DMS53 (cell line): ENCODE measurements around the gene FLCN.
"Not testable (repeated sequence)": the region's sequence is repeated elsewhere in the genome, so short reads cannot be mapped to it uniquely, and the experiment has no call there.

Source experiments
- DNase-seq: peaks from one replicate; lab custom pipeline; 2025; lab: John Stamatoyannopoulos, UW

The FLCN gene

DNA sequence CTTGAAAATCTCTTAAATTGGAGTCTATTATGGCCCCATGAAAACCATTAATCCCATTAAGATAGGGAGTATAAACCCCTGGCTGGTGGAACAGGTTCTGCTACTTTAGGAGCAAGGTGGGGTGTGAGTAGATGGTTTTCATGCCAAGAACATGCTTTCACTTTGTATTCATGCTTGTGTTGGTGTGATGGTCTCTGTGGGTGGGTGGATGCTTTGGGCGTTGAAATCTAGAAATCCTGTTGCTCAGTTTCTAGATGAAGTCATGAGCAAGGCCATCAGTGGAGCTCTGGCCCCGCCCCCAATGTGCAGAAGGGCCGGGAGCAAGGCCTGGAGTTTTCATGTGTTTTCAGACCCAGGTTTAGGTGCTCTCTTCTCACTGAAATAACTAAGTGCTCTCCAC, 50.9 kb downstream of the FLCN start:
- DNase-seq: peak; percentile 44

- not testable (repeated sequence) for DNase-seq
Observed at GRCh38 chr17:17184985-17185757, 51.8 kb downstream of the FLCN start.

DNA sequence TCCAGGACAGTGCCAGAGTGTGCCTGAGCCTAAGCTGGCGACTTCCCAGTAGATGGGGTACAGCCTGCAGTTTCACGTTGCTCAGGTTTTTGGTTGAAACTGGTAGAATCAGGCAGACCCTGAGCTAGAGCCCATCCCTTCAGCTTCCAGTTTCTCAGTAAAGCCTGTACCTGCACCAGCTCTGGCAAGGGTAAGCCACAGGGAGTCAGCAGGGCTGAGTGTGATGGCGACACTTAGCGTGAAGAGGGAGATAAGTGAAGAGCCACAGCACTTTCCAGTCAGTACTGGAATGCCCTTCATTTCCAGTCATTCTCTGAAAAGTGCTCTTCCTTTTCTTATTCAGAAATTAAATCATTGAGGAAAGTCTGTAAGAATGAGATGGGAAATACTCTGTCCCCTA, 53.2 kb downstream of the FLCN start:
- DNase-seq: no peak

- no peak for DNase-seq
Observed at GRCh38 chr17:17182598-17183136, 54.3 kb downstream of the FLCN start.

GRCh38 chr17:17181666-17182597, 55.0 kb downstream of the FLCN start:
- DNase-seq: no peak

GRCh38 chr17:17180741-17181525, 56.0 kb downstream of the FLCN start:
- DNase-seq: no peak

GRCh38 chr17:17180141-17180603, 56.8 kb downstream of the FLCN start:
- no peak for DNase-seq

DNA sequence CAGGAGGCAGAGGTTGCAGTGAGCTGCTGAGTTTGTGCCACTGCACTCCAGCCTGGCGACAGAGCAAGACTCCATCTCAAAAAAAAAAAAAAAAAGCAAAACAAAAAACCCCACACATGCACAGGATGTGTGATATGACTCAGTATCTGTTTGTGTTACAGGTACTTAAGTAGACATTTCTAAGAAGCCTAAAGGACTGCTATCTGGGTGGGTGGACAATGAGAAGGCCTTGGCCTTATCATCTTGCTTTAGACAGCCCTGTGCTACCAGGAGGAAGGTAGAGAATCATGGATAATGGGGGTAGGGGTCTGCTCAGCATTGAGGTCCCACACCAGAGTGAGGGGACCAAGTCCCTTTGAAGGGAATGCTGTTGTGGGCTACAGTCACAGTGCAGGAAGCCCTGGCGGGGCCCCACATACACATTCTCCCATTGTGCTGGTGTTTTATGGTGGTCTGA, 57.6 kb downstream of the FLCN start:
- DNase-seq: peak; percentile 29

DNA sequence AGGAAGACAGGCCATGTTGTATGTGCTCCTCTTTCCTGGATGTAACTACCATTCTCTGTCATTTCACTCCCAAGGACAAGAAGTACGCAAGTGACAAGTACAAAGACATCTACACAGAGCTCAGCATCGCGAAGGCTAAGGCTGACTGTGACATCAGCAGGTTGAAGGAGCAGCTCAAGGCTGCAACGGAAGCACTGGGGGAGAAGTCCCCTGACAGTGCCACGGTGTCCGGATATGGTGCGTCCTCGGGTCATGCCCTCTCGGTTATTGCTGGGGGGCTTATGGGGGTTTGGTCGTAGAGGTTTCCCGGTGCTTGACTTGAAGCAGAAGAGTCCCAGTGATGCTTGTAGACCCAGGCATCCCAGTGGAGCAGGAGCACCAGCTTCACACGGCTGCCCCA, 59.8 kb downstream of the FLCN start:
- no peak for DNase-seq

DNA sequence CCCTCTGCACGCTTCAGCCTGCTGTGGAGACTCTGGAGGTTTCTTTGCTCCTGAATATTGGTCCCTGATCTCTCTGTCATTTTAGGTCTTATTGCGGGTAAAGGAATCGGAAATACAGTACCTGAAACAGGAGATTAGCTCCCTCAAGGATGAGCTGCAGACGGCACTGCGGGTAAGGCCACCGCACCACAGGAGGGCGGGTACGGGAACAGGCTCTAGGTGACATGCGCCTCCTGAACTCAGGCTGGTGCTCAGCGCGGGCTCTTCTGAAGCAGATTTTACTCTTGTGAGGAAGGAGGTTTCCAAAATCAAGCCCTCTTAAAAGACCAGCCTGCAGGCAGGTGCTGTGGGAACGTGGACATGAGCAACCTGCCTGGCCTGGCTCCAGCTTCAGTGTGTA, 60.6 kb downstream of the FLCN start:
- DNase-seq: no peak

DNA sequence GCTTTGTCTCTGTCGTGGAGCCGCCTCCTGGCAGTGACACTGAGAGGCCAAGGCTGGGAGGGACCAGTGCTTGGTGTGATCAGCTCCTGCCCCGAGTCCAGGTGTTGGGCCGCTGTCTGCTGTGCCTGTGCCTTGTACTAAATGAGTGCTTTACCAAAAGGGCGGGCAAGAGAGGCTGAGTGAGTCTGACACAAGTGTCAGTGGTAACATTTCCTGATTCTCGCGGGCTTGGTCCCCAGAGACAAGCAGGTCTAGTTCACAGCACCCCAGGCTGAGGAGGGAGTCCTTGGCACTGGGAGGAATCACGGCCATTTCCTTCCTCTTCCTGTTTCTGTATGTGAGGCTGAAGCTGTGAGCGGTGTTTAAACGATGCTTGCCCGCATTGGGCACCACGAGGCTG, 61.1 kb downstream of the FLCN start:
- DNase-seq: no peak

GRCh38 chr17:17175340-17175739, 61.6 kb downstream of the FLCN start:
- DNase-seq: no peak

DNA sequence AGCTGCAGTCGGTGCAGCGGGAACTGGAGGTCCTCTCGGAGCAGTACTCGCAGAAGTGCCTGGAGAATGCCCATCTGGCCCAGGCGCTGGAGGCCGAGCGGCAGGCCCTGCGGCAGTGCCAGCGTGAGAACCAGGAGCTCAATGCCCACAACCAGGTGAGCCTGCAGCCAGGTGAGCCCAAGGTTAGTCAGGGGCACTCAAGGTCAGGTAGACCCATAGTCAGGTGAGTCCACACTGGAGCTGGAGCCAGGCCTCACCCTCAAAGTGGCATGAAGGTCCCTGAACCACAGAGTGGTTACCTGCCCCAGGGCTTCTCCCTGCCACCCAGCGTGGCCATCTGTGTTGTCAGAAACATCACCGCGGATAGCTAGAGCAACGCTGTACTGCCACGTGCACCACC, 63.0 kb downstream of the FLCN start:
- DNase-seq: no peak

GRCh38 chr17:17172990-17173389, 64.0 kb downstream of the FLCN start:
- no peak for DNase-seq

DNA sequence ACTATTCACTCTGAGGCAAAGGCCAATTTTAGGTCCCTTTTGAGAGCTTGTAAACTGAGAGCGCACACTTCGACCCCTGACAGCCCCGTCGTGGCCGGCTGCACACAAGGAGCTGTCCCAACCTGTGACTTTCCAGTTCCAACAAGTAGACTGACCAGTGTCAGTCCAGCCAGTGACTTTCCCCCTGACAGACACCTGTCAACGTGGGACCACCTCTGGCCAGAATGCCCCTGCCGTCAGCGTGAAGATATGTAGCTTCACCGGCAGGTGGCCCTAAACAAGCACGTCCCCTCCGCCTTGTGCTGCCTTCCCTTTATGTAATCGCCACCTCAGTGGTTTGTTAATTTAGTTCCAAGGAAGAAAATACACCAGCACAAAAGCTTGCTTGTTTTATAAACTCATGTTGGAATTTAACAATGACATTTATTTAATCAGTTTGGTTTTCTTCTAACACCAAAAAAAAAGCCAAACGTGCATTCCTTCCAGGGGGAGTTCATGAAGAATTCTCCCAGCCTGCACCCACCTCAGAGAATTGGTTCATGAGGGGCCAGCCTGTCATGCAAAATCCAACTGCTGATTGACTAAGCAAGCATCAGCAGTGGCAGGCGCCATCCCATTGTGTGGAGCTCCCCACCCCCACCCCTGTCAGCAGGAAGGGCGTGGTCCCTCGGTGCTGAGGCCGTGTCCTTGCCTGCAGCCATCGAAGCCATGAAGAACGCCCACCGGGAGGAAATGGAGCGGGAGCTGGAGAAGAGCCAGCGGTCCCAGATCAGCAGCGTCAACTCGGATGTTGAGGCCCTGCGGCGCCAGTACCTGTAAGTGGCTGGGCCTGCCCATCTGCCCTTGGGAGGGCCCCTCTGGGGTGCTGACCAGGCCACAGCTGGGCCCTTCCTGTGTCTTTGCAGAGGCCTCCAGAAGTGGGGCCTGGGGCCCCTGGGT, 64.7 kb downstream of the FLCN start:
- no peak for DNase-seq

DNA sequence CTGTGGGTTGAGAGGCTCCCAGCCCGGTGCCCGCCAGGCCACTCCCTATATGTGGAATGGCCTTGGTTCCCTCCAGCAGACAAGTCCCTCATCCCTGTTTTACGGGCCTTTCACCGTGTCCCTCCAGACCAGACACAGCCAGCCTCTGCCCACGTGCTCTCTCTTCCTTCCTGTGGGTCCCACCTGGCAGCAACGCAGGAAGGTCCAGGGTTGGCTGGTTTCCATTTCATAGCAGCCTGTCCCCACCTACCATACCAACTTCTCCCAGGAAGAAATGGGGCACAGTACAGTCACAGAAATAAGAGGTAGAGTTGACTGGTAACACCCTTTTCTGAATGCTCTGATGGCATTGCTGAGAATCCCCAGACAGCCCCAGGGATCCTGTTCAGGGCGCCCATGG, 65.8 kb downstream of the FLCN start:
- no peak for DNase-seq

GRCh38 chr17:17170346-17170985, 66.5 kb downstream of the FLCN start:
- no peak for DNase-seq

GRCh38 chr17:17169396-17169795, 67.6 kb downstream of the FLCN start:
- DNase-seq: no peak

DNA sequence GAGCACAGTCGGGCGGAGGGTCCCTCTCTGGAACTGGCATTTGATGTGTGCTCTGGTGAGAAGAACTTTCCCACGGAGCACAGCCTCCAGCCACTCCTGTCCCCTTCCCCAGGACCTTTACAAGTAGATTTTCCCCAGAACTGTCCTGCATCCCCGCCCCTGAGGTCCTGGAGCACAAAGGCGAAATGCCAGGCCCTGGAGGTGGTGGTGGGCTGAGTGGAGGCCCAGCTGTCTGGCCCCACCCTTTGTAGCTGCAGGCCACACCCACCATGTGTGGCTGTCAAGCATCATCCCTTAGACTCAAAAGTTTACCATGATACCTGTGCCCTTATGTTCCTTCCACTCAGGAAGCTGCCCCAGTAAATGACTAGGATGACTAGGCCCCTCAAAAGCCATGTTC, 68.6 kb downstream of the FLCN start:
- no peak for DNase-seq

DNA sequence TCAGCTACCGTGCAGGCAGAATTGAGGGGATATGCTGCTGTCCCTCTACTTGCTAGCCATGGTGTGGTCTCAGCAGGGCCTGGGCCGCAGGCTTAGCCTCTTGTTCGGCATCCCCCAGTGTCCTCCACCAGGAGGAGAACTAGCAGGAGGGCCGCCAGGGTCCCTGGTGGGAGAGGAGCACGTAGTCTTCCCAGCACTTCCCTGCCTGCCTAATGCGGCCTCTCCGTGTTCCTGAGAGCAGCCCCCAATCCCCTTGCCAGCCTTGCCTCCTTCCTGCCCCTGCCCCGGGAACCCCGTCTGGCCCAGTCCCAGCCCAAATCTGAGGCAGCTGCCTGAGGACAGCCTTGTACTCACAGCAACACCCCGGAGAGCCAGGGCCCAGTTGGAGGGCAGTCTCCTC, 69.0 kb downstream of the FLCN start:
- DNase-seq: no peak
